Bronchial epithelial cell (primary cell): ENCODE measurements around the gene PLEKHA4. TPM values are rescaled to one million over a fixed set of nuclear protein-coding genes. Genes with fewer than 3 reads are reported as not detected.
"Not testable (repeated sequence)": the region's sequence is repeated elsewhere in the genome, so short reads cannot be mapped to it uniquely, and the experiment has no call there.

Experiments used
- DNase-seq: peaks from one replicate; pipeline ENCODE4 v3.0.0-alpha.2; 2010; ENCODE audit warnings: low read depth
- FAIRE-seq: peaks from 2 replicates; lab custom pipeline; 2011; peaks lifted over from hg19 to GRCh38; lab: Jason Lieb, UNC
- H3K27me3 ChIP-seq: 2 replicates; pipeline ENCODE4 v1.5.1; 2011; ENCODE audit warnings: low read length; ENCODE audit not compliant: control insufficient read depth, insufficient read depth
- H3K36me3 ChIP-seq: 2 replicates; pipeline ENCODE4 v1.5.1; 2011; ENCODE audit warnings: low read length; ENCODE audit not compliant: control insufficient read depth, insufficient read depth
- H3K4me3 ChIP-seq: 2 replicates; pipeline ENCODE4 v1.5.1; 2011; ENCODE audit warnings: mild to moderate bottlenecking, low read depth, low read length, control low read depth
- total RNA-seq: library from RNA; depleted of rRNA; stranded (reverse); fragments of >200 nt; gene quantifications from 2 replicates; pipeline ENCODE4 v1.2.1, GENCODE V29; 2014
- TF ChIP-seq, protein P1 (sequence below): IDR thresholded peaks from 2 replicates; pipeline ENCODE4 v1.5.1; 2011; ENCODE audit warnings: mild to moderate bottlenecking, moderate library complexity, low read length, control low read depth, inconsistent platforms; ENCODE audit not compliant: insufficient read depth, severe bottlenecking

Gene PLEKHA4
- total RNA-seq, 1 donor from 2014 or later = 0.79 TPM

DNA sequence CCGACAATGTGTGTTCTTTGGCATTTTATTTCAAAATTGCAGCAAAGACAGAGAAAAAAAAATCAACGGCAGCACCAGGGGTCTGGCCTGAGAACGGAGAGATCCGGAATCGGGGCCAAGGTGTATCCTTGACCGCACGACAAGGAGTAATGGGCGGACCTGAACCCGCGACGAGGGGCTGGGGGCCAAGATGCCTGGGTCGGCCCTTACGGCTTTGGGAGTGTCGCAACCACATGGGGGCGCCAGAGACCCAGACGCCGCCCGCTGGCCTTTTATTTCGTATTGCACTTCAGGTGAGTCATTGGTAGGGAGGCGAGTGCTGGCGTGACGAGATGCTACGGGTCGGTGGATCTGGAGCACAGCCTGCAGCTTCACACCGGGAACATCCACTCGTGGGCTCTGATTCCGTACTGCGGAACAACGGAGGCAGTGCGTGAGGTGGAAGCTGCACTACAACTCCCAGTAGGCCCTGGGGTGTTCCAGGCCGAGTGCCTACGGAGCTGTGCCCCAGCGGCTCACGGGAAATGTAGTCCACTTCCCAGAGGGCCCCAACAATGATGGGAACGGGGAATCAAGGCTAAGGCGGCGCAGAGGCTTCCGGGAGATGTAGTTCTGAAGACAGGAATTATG lies 73.2 kb downstream of the PLEKHA4 start:
- DNase-seq (peak; percentile 80), FAIRE-seq (peak; percentile 47)
- H3K27me3 ChIP-seq = no peaks in the 10 kb centered on the region
- H3K36me3 ChIP-seq = peaks cover 4% of the 10 kb centered on the region
- peak overlapping the region; percentile 39 for H3K4me3 ChIP-seq
- TF ChIP-seq, protein P1, sequence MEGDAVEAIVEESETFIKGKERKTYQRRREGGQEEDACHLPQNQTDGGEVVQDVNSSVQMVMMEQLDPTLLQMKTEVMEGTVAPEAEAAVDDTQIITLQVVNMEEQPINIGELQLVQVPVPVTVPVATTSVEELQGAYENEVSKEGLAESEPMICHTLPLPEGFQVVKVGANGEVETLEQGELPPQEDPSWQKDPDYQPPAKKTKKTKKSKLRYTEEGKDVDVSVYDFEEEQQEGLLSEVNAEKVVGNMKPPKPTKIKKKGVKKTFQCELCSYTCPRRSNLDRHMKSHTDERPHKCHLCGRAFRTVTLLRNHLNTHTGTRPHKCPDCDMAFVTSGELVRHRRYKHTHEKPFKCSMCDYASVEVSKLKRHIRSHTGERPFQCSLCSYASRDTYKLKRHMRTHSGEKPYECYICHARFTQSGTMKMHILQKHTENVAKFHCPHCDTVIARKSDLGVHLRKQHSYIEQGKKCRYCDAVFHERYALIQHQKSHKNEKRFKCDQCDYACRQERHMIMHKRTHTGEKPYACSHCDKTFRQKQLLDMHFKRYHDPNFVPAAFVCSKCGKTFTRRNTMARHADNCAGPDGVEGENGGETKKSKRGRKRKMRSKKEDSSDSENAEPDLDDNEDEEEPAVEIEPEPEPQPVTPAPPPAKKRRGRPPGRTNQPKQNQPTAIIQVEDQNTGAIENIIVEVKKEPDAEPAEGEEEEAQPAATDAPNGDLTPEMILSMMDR = peak; percentile 95

DNA sequence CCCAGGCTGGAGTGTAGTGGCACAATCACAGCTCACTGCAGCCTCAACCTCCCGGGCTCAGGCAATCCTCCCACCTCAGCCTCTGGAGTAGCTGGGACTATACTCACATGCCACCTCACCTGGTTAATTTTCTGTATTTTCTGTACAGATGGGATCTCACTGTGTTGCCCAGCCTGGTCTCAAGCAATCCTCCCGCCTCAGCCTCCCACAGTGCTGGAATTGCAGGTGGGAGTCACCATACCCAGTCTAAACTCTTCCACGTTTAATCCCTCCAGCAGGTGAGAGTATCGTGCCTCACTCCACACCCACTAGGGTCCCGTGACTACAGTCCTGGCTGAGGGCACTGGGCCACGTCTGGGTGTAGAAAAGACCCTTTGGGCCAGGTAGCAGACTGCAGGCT lies 74.1 kb downstream of the PLEKHA4 start:
- TF ChIP-seq, protein P1 = no peak
- Histone ChIP-seq H3K4me3 (no peak overlapping the region), H3K36me3 (peaks cover 4% of the 10 kb centered on the region), H3K27me3 (no peaks in the 10 kb centered on the region)
- no peak for FAIRE-seq
- no peak for DNase-seq

DNA sequence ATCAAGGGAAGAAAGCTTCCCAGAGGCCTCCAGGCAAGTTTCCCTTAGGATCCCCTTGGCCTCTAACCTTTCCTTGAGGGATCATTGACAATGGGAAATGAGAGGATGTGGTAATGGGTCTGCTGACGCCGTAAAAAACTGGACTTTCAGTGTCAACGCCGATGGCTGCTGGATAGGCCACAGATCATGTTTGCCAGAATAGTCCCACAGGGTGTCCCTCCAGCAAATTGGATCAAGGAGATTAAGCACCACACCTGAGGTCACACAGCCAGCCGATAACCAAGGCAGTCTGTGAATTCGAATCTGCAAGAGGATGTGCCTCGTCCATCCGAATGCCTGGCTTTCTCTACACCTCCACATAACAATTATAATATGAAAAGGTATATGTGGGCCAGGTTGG lies 75.1 kb downstream of the PLEKHA4 start:
- no peaks in the 10 kb centered on the region for H3K27me3 ChIP-seq
- no peak overlapping the region for H3K4me3 ChIP-seq
- H3K36me3 ChIP-seq = peaks cover 2% of the 10 kb centered on the region
- no peak for FAIRE-seq
- TF ChIP-seq, protein P1 = no peak
- DNase-seq = no peak

DNA sequence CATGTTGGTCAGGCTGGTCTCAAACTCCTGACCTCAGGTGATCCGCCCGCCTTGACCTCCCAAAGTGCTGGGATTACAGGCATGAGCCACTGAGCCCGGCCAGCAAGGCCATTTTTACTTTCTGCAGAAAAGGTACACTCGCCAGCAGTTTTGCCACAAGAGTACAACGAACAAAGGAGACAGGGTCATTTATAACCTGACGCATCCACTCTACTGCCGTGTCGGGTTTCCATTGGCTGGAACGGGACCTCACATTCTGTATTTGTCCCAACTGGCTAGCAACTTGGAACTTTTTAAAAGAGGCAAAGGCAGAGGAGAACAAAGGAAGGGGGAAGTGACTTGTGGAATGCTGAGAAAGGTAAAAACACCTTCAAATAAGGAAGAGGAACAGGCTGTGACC lies 81.1 kb downstream of the PLEKHA4 start:
- H3K4me3 ChIP-seq, H3K27me3 ChIP-seq, FAIRE-seq, H3K36me3 ChIP-seq: not testable (repeated sequence)
- peak; percentile 72 for DNase-seq

Other genes with a start within 250 kb of the PLEKHA4 start
- 3,143 and 4,233 TPM in 2 replicates for gene RPL18, start 249.4 kb downstream of the PLEKHA4 start, total RNA-seq
- 3.3 and 3.4 TPM in 2 replicates for gene SPHK2, start 249.1 kb downstream of the PLEKHA4 start, total RNA-seq
- gene DBP, start 231.2 kb downstream of the PLEKHA4 start, total RNA-seq = 6.6 and 8.7 TPM in 2 replicates
- gene CA11, start 222.4 kb downstream of the PLEKHA4 start, total RNA-seq = 2.4 and 4.4 TPM in 2 replicates
- not detected in 2 replicates for gene NTN5, start 195.6 kb downstream of the PLEKHA4 start, total RNA-seq
- 7.9 and 39.4 TPM in 2 replicates for gene FUT2, start 172.6 kb downstream of the PLEKHA4 start, total RNA-seq
- gene MAMSTR, start 148.9 kb downstream of the PLEKHA4 start, total RNA-seq = 0.13 and 0.26 TPM in 2 replicates
- gene RASIP1, start 128.0 kb downstream of the PLEKHA4 start, total RNA-seq = 2.4 and 2.9 TPM in 2 replicates
- gene IZUMO1, start 121.7 kb downstream of the PLEKHA4 start, total RNA-seq = 0.26 and 2.3 TPM in 2 replicates
- 12.1 and 16.9 TPM in 2 replicates for gene FUT1, start 116.0 kb downstream of the PLEKHA4 start, total RNA-seq
- gene FGF21, start 113.1 kb downstream of the PLEKHA4 start, total RNA-seq = not detected in 2 replicates
- gene BCAT2, start 57.6 kb downstream of the PLEKHA4 start, total RNA-seq = 14.0 and 21.3 TPM in 2 replicates
- 1.3 and 1.9 TPM in 2 replicates for gene HSD17B14, start 32.1 kb downstream of the PLEKHA4 start, total RNA-seq
- gene PPP1R15A, start 3.8 kb upstream of the PLEKHA4 start, total RNA-seq = 118 and 168 TPM in 2 replicates
- not detected in 2 replicates for gene TULP2, start 30.1 kb upstream of the PLEKHA4 start, total RNA-seq
- gene NUCB1, start 31.7 kb upstream of the PLEKHA4 start, total RNA-seq = 88.2 and 91.7 TPM in 2 replicates
- gene DHDH, start 65.1 kb upstream of the PLEKHA4 start, total RNA-seq = 9.2 and 10.8 TPM in 2 replicates
- 64.8 and 68.2 TPM in 2 replicates for gene BAX, start 86.3 kb upstream of the PLEKHA4 start, total RNA-seq
- 787 and 1,701 TPM in 2 replicates for gene FTL, start 96.7 kb upstream of the PLEKHA4 start, total RNA-seq
- 25.5 and 28.9 TPM in 2 replicates for gene GYS1, start 124.7 kb upstream of the PLEKHA4 start, total RNA-seq
- gene RUVBL2, start 125.3 kb upstream of the PLEKHA4 start, total RNA-seq = 154 and 267 TPM in 2 replicates
- 0.38 TPM in 1 of 2 replicates, not detected in the other for gene LHB, start 148.5 kb upstream of the PLEKHA4 start, total RNA-seq
- not detected in 2 replicates for gene CGB3, start 155.7 kb upstream of the PLEKHA4 start, total RNA-seq
- not detected in 2 replicates for gene CGB2, start 163.3 kb upstream of the PLEKHA4 start, total RNA-seq
- gene CGB1, start 168.3 kb upstream of the PLEKHA4 start, total RNA-seq = not detected in 2 replicates
- 0.26 and 0.64 TPM in 2 replicates for gene CGB5, start 175.2 kb upstream of the PLEKHA4 start, total RNA-seq
- 0.26 TPM in 1 of 2 replicates, not detected in the other for gene CGB8, start 180.5 kb upstream of the PLEKHA4 start, total RNA-seq
- 1.1 and 1.2 TPM in 2 replicates for gene CGB7, start 189.1 kb upstream of the PLEKHA4 start, total RNA-seq
- 3.2 and 9.9 TPM in 2 replicates for gene NTF4, start 196.2 kb upstream of the PLEKHA4 start, total RNA-seq
- gene KCNA7, start 204.1 kb upstream of the PLEKHA4 start, total RNA-seq = not detected in 2 replicates
- gene SNRNP70, start 216.8 kb upstream of the PLEKHA4 start, total RNA-seq = 74.5 and 126 TPM in 2 replicates
- 3.2 and 6.5 TPM in 2 replicates for gene LIN7B, start 245.8 kb upstream of the PLEKHA4 start, total RNA-seq